Measurements from ENCODE around the gene RBFOX2.
"Not testable (repeated sequence)": the region's sequence is repeated elsewhere in the genome, so short reads cannot be mapped to it uniquely, and the experiment has no call there.

RBFOX2 gene

GRCh38 chr22:36028646-36029405, at the start of gene RBFOX2:
RBFOX2 (minus strand) TSS chr22:36028824; CDS start chr22:36028425, 399 bp downstream.
- no peak for TF ChIP-seq CTCF (conservative IDR thresholded peaks at IDR 0.05; ENCODE audit: control insufficient read depth, insufficient read depth, low read depth, low read length)
- peak within 1 kb of the TSS; percentile 75 for H3K4me3 ChIP-seq (ENCODE audit: control insufficient read depth, low read depth, low read length)

GRCh38 chr22:36077271-36077670, 48.6 kb upstream of the RBFOX2 start:
- peak; percentile 74 for DNase-seq (ENCODE audit: low read depth)
- TF ChIP-seq CTCF (conservative IDR thresholded peaks at IDR 0.05; ENCODE audit: control insufficient read depth, insufficient read depth, low read depth, low read length), result no peak
- no peak overlapping the region for H3K4me3 ChIP-seq (ENCODE audit: control insufficient read depth, low read depth, low read length)

More at GRCh38 chr22:36028646-36029405, at the start of gene RBFOX2:
- peak; percentile 93 for DNase-seq (ENCODE audit: low read depth)

- DNase-seq (ENCODE audit: low read depth), result no peak
- no peak overlapping the region for H3K4me3 ChIP-seq (ENCODE audit: control insufficient read depth, low read depth, low read length)
- TF ChIP-seq CTCF (conservative IDR thresholded peaks at IDR 0.05; ENCODE audit: control insufficient read depth, insufficient read depth, low read depth, low read length), result no peak
Measured at GRCh38 chr22:36075724-36076123, 47.1 kb upstream of the RBFOX2 start.

GRCh38 chr22:36075230-36075629, 46.6 kb upstream of the RBFOX2 start:
- no peak overlapping the region for H3K4me3 ChIP-seq (ENCODE audit: control insufficient read depth, low read depth, low read length)
- no peak for DNase-seq (ENCODE audit: low read depth)
- TF ChIP-seq CTCF (conservative IDR thresholded peaks at IDR 0.05; ENCODE audit: control insufficient read depth, insufficient read depth, low read depth, low read length), result no peak

- peak; percentile 84 for DNase-seq (ENCODE audit: low read depth)
Measured at GRCh38 chr22:36073476-36073875, 44.9 kb upstream of the RBFOX2 start.

GRCh38 chr22:36070645-36071044, 42.0 kb upstream of the RBFOX2 start:
- not testable (repeated sequence) for DNase-seq (ENCODE audit: low read depth); H3K4me3 ChIP-seq (ENCODE audit: control insufficient read depth, low read depth, low read length)

More at GRCh38 chr22:36073476-36073875, 44.9 kb upstream of the RBFOX2 start:
- TF ChIP-seq CTCF (conservative IDR thresholded peaks at IDR 0.05; ENCODE audit: control insufficient read depth, insufficient read depth, low read depth, low read length), result no peak
- no peak overlapping the region for H3K4me3 ChIP-seq (ENCODE audit: control insufficient read depth, low read depth, low read length)

GRCh38 chr22:36069368-36069767, 40.7 kb upstream of the RBFOX2 start:
- TF ChIP-seq CTCF (conservative IDR thresholded peaks at IDR 0.05; ENCODE audit: control insufficient read depth, insufficient read depth, low read depth, low read length), result no peak
- H3K4me3 ChIP-seq (ENCODE audit: control insufficient read depth, low read depth, low read length), result no peak overlapping the region
- DNase-seq (ENCODE audit: low read depth), result no peak
